NCI-H1930 (cell line): ENCODE measurements around the gene RC3H1.

Experiments used
- DNase-seq, 2 experiments: peaks; one replicate each; lab custom pipeline; 2025; lab: John Stamatoyannopoulos, UW

RC3H1 gene

DNA sequence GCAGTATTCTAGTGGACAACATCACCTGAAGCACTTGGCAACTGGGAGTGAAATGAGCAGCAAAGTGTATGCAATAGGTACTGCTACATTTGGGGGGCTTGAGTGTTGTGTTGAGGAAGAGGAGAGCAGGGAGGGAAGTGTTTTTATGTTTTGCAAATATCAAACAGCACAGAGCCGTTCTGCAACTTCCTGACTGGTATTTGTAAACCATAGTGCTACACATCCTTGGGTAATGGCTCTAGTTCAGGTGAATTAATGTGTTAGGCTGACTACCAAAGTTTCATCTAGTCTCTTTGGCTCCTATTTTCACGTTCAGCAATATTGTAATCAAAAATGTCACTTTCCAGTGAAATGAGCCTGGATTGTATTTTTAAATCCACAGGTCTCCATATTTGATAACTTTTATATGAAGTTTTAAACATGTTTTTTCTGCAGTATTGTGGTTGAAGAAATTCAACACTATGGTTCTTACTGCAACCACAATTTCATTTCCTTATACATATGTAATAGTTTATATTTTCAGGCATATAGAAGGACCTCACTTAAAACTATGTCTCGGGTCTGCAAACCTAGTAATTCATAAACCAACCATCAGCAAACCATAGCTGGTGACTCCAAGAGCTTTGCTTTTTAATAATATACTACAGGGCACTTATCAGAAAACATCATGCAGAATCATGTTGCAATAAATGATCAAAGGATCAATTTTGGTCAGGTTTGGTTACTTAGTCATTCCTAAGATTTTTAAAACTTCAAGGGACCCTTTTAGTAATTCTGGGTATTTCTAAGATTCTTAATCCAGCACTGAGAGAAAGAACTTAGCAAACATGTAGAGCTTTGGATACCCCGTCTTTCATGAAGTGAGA is 135.2 kb downstream of the RC3H1 start:
- DNase-seq, result no peak

DNA sequence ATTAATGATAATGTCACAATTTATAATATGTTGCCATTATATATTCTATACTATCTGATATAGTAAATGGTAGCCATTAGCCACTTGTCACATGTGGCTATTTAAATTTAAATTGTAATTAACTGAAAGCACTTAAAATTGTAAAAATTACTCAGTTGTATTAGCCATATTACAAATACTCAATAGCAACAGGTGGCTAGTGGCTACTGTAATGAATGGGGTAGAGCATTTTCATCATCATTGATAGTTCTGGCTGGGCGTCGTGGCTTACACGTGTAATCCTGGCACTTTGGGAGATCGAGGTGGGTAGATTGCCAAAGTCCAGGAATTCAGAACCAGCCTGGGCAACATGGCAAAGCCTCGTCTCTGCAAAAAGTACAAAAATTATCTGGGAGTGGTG is 137.5 kb downstream of the RC3H1 start:
- DNase-seq, result no peak
